IPS-NIHi11 (cell line): ENCODE measurements around the gene TNFRSF9.
A peak's percentile ranks its signal among the peaks of the same experiment; 100 is the strongest.
"Not testable (repeated sequence)": the region's sequence is repeated elsewhere in the genome, so short reads cannot be mapped to it uniquely, and the experiment has no call there.

ENCODE experiments used
- DNase-seq: peaks from one replicate; pipeline ENCODE4 v3.0.0; 2012; ENCODE audit warnings: mixed read lengths, low spot score

Gene TNFRSF9

GRCh38 chr1:7961216-7962013, 20.8 kb upstream of the TNFRSF9 start, which contains the start of gene PARK7:
PARK7 (plus strand) TSS chr1:7961711; CDS start chr1:7962786, 1,075 bp downstream.
- DNase-seq, result peak; percentile 99

DNA sequence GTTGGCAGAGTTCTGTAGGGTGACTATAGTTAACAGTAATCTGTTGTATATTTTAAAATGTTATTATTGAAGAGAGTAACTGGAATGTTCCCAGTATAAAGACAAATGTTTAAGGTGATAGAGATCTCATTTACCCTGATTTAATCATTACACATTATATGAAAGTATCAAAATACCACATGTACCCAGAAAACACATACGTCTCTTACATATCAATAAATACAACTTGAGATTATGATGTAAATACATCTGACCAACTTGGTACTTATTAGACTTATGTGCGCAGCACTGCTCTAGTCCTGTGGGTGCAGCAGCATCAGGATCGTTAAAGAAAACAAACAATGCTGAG, 20.2 kb upstream of the TNFRSF9 start:
- DNase-seq, result no peak

GRCh38 chr1:7960165-7960564, 19.5 kb upstream of the TNFRSF9 start:
- DNase-seq, result no peak

GRCh38 chr1:7956218-7957032, 15.8 kb upstream of the TNFRSF9 start:
- DNase-seq, result no peak

DNA sequence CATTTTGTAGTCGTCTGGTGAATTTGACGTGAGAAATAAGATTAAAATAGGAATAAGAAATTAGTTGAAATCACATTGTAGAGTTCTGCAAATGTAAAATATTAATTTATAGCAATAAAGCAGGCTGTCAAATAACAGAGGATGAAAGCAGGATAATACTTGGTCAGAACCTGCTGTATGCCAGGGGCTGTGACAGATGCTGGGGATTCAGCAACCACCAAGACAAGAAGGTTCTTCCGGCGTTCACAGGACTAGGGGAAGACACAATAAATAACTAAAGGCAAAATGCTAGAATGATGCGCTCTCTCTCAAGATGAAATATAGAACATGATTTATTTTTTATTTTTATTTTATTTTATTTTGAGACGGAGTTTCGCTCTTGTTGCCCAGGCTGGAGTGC, 14.0 kb upstream of the TNFRSF9 start:
- DNase-seq, result no peak

- peak; percentile 63 for DNase-seq
Observed at GRCh38 chr1:7953850-7954609, 13.4 kb upstream of the TNFRSF9 start.

- DNase-seq, result not testable (repeated sequence)
Observed at GRCh38 chr1:7952791-7953190, 12.2 kb upstream of the TNFRSF9 start.

DNA sequence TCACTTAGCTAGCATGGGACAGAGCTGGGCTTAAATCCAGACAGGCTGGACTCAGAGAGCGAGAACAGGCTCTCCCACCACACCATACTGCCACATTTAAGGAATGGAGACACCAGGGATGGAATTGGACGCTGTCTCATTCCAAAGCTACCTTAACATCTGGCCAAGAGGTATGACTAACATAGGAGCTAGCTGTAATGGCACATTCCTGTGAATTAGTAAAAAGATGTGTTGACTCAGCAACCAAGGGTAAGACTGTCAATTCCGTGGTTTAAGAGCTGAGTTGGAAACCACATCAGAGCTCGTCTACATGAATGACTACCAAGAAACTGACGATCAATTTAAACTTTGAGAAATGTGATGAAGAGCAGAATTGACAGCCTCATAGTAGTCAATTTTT, 8.3 kb upstream of the TNFRSF9 start:
- no peak for DNase-seq

GRCh38 chr1:7943251-7943650, 2.6 kb upstream of the TNFRSF9 start:
- DNase-seq, result no peak

GRCh38 chr1:7942214-7942921, 1.7 kb upstream of the TNFRSF9 start:
- peak; percentile 80 for DNase-seq

DNA sequence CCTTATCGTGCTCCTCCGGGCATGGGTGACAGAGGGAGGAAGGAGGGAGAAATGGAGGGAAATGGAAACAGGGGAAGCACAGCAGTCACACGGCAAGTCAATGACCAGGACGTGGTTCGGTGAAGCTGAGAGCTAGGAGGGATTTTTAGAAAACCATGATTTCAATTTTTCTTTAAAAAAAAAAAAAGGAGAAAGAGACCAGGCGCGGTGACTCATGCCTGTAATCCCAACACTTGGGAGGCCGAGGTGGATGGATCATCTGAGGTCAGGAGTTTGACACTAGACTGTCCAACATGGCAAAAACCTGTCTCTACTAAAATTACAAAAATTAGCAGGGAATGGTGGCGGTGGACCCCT, 776 bp upstream of the TNFRSF9 start:
- no peak for DNase-seq

GRCh38 chr1:7940034-7940433, 605 bp downstream of the TNFRSF9 start:
- DNase-seq, result no peak

DNA sequence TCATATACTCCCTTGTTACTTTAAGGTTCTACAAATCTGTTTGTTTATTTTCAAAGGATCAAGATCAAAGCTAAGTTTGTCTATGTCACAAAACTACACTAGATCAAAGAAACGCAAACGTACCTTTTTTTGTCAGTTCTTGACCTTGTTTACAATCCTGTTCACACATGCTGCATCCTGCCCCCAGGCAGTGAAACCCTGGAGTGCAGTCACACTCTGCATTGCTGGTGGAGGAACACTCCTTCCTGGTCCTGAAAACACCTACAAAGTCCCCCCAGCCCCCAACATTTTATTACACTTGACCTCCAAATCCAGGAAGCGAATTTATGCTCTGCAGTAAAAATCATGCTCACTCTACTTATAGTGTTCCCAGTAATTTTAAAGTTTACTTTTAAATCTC, 2.6 kb downstream of the TNFRSF9 start:
- no peak for DNase-seq

- DNase-seq, result no peak
Observed at GRCh38 chr1:7932524-7933138, 8.0 kb downstream of the TNFRSF9 start.

GRCh38 chr1:7931446-7931812, 9.2 kb downstream of the TNFRSF9 start:
- no peak for DNase-seq

GRCh38 chr1:7930645-7931445, 9.8 kb downstream of the TNFRSF9 start:
- no peak for DNase-seq

DNA sequence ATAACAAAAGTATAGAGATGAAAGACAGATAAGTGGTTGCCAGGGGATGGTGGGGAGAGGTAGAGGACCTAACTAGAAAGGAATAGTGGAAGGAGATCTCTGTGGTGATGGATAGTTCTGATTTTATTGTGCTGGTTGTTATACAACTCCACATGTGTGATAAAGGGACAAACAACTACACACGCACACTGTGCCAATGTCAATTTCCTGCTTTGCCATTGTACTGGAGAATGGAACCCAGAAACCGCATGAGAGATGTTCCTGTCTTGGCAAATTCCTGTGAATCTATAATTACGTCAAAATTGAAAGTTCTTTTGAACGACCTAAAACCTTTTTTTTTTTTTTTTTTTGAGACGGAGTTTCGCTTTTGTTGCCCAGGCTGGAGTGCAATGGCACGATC, 11.0 kb downstream of the TNFRSF9 start:
- DNase-seq, result no peak

DNA sequence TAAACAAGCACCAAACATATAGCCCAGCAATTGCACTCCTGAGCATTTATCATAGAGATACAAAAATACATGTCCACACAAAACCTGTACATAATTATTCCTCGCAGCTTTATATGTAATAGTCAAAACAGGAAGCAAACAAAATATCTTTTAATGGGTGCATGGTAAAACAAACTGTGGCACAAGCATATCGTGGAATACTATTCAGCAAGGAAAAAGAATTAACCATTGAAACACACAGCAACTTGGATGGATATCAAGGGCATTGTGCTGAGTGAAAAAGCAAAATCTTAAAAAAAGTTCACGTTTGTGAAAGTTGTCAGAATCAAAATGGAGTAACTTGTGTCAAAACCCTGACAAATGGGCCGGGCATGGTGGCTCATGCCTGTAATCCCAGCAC, 12.4 kb downstream of the TNFRSF9 start:
- DNase-seq, result no peak

- DNase-seq, result not testable (repeated sequence)
Observed at GRCh38 chr1:7927061-7927460, 13.6 kb downstream of the TNFRSF9 start.

GRCh38 chr1:7922301-7922700, 18.3 kb downstream of the TNFRSF9 start:
- no peak for DNase-seq

DNA sequence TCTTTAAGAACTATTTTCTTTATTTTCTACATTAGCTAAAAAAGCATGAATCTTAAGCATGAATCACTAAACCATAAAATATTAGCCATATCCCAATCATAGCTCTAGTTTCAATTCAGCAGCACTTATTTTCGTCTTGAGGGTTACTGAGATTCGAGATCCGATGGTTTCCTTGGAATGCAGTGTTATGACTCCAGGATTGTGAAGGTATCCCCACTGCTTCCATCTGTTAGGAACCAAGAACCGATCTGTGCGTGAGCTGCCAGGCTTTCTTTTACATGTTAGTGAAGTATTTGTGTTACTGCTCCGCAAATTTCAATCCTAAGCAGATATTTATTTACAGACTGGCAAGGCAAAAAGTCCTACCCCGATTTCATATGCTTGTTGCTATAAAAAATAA, 18.8 kb downstream of the TNFRSF9 start:
- DNase-seq, result no peak
